DMS79 (cell line): Measurements from ENCODE around the gene CLK2.
"Not testable (repeated sequence)": the region's sequence is repeated elsewhere in the genome, so short reads cannot be mapped to it uniquely, and the experiment has no call there.

Experiments used
- DNase-seq: peaks from one replicate; lab custom pipeline; 2025; lab: John Stamatoyannopoulos, UW

CLK2 gene

DNA sequence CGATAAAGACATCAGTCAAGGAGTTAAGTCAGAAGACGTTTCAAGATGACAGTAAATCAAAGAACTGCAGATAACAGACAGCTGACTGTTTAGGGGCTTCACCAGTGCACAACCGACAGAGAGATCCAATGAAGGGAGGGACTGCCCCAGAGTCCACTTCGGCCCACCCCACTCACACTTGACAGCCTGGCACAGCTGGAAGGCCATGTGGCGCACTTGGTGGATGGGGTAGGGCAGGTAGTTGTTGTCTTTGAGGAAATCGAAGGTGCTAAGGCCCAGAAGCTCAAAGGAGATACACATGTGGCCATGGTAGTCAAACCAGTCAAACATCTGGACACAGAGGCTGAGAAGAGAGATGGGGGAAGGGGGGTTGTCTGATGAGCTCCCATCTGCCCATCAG, 6.8 kb downstream of the CLK2 start:
- DNase-seq = no peak

GRCh38 chr1:155263067-155263466, 10.2 kb downstream of the CLK2 start:
- no peak for DNase-seq

GRCh38 chr1:155261852-155262673, 11.2 kb downstream of the CLK2 start, which contains the start of gene SCAMP3:
TSS of gene SCAMP3 (minus strand) at chr1:155262360. CDS start at chr1:155262151, 209 bp downstream.
- DNase-seq = peak; percentile 98

GRCh38 chr1:155261493-155261851, 11.8 kb downstream of the CLK2 start:
- no peak for DNase-seq

GRCh38 chr1:155260276-155260675, 13.0 kb downstream of the CLK2 start:
- no peak for DNase-seq

DNA sequence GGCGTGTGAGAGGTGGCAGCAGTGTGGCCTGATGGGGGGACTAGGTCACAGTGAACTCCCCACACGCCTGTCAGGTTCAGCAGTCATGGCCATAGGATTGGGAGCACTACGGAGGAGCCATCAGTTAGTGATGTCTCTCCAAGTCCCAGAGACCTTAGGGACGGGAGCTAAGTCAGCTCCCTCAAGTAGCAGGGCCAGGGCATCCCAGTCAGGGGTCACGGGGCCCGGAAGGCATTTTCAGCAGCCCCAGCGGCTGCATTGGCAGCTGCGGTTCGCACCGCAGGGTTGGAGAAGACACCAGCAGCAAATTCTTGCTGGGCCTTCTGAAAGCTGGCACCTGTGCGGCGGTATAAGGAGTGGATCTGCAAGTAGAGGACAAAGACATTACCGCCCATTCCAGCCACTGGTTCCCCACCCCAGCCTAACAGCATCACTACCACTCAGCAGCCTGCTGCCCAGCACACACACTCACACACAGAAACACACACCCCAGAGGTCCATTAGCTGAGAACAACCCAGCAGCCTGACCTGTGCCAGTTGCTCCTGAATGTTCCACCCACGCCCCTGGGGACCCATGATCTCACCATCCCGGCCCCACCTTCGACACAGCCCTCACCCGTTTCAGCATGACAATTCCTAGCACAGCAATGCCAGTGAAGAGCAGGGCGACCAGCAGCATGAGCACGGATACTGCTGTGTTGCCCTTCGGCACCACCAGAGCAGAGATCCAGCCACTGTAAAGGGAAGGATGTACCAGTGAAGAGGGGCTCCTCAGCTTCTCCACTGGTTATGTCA, 17.0 kb downstream of the CLK2 start:
- DNase-seq = no peak

GRCh38 chr1:155255243-155256007, 17.9 kb downstream of the CLK2 start, which contains the start of gene ENTREP3:
TSS of gene ENTREP3 (minus strand) at chr1:155255483. CDS start at chr1:155254877, 606 bp downstream.
- DNase-seq = peak; percentile 72

GRCh38 chr1:155254714-155255242, 18.5 kb downstream of the CLK2 start:
- no peak for DNase-seq

- DNase-seq = no peak
Measured at GRCh38 chr1:155254228-155254713, 19.0 kb downstream of the CLK2 start.

- no peak for DNase-seq
Measured at GRCh38 chr1:155253797-155254196, 19.5 kb downstream of the CLK2 start.

DNA sequence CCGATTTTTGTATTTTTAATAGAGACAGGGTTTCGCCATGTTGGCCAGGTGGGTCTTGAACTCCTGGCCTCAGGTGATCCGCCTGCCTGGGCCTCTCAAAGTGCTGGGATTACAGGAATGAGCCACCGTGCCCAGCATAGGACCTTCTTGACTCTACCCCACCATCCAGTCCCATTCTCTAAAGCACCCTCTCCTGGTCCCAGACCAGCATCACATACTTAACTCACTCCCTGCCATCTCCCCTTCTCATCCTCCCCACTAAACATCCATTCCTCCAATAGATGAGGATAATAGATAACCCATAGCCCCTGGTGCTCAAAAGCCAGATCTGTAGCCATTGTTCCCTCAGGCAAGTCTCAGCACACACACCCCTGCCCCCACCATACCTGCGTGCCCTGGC, 20.1 kb downstream of the CLK2 start:
- DNase-seq = no peak

- no peak for DNase-seq
Measured at GRCh38 chr1:155251566-155251965, 21.7 kb downstream of the CLK2 start.

DNA sequence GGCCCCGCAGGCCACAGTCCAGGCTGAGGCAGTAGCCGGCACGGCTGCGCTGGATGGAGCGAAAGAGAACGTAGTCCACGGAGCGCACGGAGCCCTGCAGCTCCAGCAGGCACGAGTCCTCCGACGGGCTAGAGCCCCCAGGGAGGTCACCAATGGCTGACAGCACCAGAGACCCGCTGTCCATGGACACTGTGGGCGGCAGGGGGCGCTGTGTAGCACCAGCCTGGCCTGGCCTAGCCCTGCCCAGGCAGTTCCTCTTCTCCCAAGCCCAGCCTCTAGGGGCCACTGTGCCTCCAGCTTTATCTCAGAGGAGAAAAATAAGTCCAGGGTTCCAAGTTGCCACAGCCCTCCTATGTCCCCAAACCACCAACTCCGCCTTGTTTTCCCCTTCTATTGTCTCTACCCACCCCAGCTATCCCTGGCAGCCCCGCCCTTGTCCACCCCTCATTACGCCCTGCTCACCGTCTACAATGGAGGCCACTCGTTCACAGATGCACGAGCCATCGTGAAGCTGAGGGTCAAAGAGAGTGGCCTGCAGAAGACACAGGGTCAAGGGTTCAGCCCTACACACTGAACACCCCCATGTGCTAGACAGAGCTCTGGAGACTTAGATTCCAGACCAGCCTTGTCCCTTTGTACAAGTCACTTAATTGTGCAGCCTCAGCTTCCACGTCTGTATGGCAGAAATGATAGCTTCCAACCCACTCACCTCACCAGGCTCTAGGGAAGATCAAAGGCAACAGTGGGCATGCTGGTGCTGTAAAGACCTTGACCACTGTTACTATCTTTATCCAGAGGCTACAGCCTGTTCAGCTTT, 22.5 kb downstream of the CLK2 start:
- peak; percentile 77 for DNase-seq

- no peak for DNase-seq
Measured at GRCh38 chr1:155250246-155250632, 23.1 kb downstream of the CLK2 start.

GRCh38 chr1:155247667-155248553, 25.4 kb downstream of the CLK2 start:
- no peak for DNase-seq

DNA sequence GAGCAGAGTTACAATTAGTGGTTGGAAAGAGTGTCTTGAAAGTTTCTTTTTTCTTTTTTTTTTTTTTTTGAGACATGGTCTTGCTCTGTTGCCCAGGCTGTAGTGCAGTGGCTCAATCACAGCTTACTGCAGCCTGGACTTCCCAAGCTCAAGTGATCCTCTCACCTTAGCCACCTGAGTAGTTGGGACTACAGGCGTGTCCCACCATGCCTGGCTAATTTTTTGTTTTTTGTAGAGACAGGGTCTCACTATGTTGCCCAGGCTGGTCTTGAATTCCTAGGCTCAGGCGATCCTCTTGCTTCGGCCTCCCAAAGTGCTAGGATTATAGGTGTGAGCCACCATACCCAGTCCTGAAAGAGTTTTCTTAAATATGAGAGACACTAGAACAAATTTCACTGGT, 26.5 kb downstream of the CLK2 start:
- not testable (repeated sequence) for DNase-seq

DNA sequence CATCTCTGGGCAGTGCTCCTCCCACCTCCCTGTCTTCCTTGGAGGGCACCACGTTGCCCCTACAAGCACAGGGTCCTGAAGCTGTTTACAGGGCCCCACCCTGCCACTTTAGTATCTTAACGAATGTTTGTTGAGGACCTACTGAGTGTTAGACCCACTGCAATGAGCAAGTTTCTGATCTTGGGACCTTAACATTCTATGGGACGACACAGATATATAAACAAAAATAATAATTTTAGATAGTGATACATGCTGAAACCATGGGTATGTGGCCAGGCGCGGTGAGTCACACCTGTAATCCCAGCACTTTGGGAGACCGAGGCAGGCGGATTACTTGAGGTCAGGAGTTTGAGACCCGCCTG, 28.2 kb downstream of the CLK2 start:
- DNase-seq = no peak

- peak; percentile 99 for DNase-seq
Measured at GRCh38 chr1:155244368-155245162, 28.7 kb downstream of the CLK2 start.

- no peak for DNase-seq
Measured at GRCh38 chr1:155242805-155243358, 30.4 kb downstream of the CLK2 start.
